GM12878 (cell line): Measurements from ENCODE around the gene HBQ1. TPM values are rescaled to one million over a fixed set of nuclear protein-coding genes. Genes with fewer than 3 reads are reported as not detected.

Experiments used
- ATAC-seq: fragments of 200-7000 bp; cut with Tn5 transposase; 3 replicates; pipeline ENCODE4 v1.9.1; 2020; ENCODE audit warnings: mild to moderate bottlenecking, moderate library complexity
- BruUV-seq: library from RNA; stranded (reverse); fragments of 400-500 nt; replicated peaks from 2 replicates; lab custom pipeline; 2021; lab: Mats Ljungman, UMichigan
- CTCF ChIA-PET: fragments of 300-600 bp; sonication (Branson Sonifier 250); formaldehyde crosslinking; extraction: SDS; loops from one replicate; lab custom pipeline; 2021; ENCODE audit warnings: inconsistent platforms; lab: Yijun Ruan, JAX
- POLR2A ChIA-PET: fragments of 350-600 bp; formaldehyde crosslinking; extraction: SDS; loops from one replicate; lab custom pipeline; 2021; ENCODE audit warnings: inconsistent platforms; lab: Charles Lee
- RAD21 ChIA-PET: fragments of 300-600 bp; sonication (Branson Sonifier 250); formaldehyde crosslinking; loops from one replicate; lab custom pipeline; 2023; ENCODE audit warnings: antibody characterized with exemption; ENCODE audit not compliant: unreplicated experiment; lab: Charles Lee
- SMC1A ChIA-PET: fragments of 300-600 bp; sonication (Branson Sonifier 250); formaldehyde crosslinking; loops from one replicate; lab custom pipeline; 2023; ENCODE audit not compliant: unreplicated experiment, uncharacterized antibody; lab: Charles Lee
- DNase-seq: peaks from one replicate; pipeline ENCODE4 v3.0.0-alpha.2; 2011; ENCODE audit warnings: low read depth, low spot score
- FAIRE-seq: peaks from 3 replicates; lab custom pipeline; 2011; peaks lifted over from hg19 to GRCh38; lab: Jason Lieb, UNC
- H2AFZ ChIP-seq: 2 replicates; pipeline ENCODE4 v1.6.0; 2011; ENCODE audit warnings: low read depth, low read length, control low read depth; ENCODE audit not compliant: control insufficient read depth
- H3K27ac ChIP-seq: 2 replicates; pipeline ENCODE4 v1.5.1; 2011; ENCODE audit warnings: control low read depth; ENCODE audit not compliant: control insufficient read depth, insufficient read depth
- H3K27me3 ChIP-seq, 2 experiments: replicated peaks in 1 of 2; 2 replicates each; pipeline versions ENCODE4 v1.6.0 to v1.6.1; 2011; ENCODE audit warnings: low read length in 1 of 2; ENCODE audit not compliant: control insufficient read depth in 2 of 2, insufficient read depth in 2 of 2
- H3K36me3 ChIP-seq, 2 experiments: 2 replicates each; pipeline ENCODE4 v1.5.1; 2011; ENCODE audit warnings: low read length in 1 of 2; ENCODE audit not compliant: control insufficient read depth in 2 of 2, insufficient read depth in 2 of 2
- H3K4me1 ChIP-seq: 2 replicates; pipeline ENCODE4 v1.6.1; 2011; ENCODE audit warnings: mild to moderate bottlenecking, low read length, moderate library complexity, mixed read lengths; ENCODE audit not compliant: control insufficient read depth, insufficient read depth
- H3K4me2 ChIP-seq: 2 replicates; pipeline ENCODE4 v1.6.0; 2011; ENCODE audit warnings: control low read depth; ENCODE audit not compliant: control insufficient read depth, insufficient read depth
- H3K4me3 ChIP-seq: fragments of 200-600 bp; sonication (generic); 2 replicates; pipeline ENCODE4 v1.5.1; 2016
- H3K79me2 ChIP-seq: 2 replicates; pipeline ENCODE4 v1.6.0; 2011; ENCODE audit warnings: low read length; ENCODE audit not compliant: control insufficient read depth, insufficient read depth
- H3K9ac ChIP-seq: 2 replicates; pipeline ENCODE4 v1.8.0; 2011; ENCODE audit warnings: low read length, control low read depth, mixed read lengths; ENCODE audit not compliant: control insufficient read depth, insufficient read depth
- H3K9me3 ChIP-seq: replicated peaks from 3 replicates; pipeline ENCODE4 v1.5.1; 2011; ENCODE audit warnings: mild to moderate bottlenecking, low read length; ENCODE audit not compliant: control insufficient read depth, insufficient read depth
- H4K20me1 ChIP-seq: 2 replicates; pipeline ENCODE4 v1.6.0; 2011; ENCODE audit not compliant: control insufficient read depth, insufficient read depth
- JUND ChIP-seq: IDR thresholded peaks from 2 replicates; pipeline ENCODE4 v1.6.1; 2012; ENCODE audit warnings: low read depth, mild to moderate bottlenecking, low read length, improper control_type of control experiment, moderate library complexity
- SREBF1 ChIP-seq: IDR thresholded peaks from 2 replicates; pipeline ENCODE4 v1.6.1; 2012; ENCODE audit warnings: mild to moderate bottlenecking, low read length
- SRF ChIP-seq, 2 experiments: IDR thresholded peaks; 2 replicates each; pipeline ENCODE4 v1.6.1; 2011; ENCODE audit warnings: low read depth in 2 of 2, low read length in 2 of 2, mild to moderate bottlenecking in 1 of 2, moderate library complexity in 1 of 2
- TBL1XR1 ChIP-seq: IDR thresholded peaks from 2 replicates; pipeline ENCODE4 v1.6.1; 2012; ENCODE audit warnings: low read depth, low read length, improper control_type of control experiment
- ZNF622 ChIP-seq: fragments of 450-650 bp; IDR thresholded peaks from 2 replicates; pipeline ENCODE4 v1.6.1; 2017; ENCODE audit warnings: mild to moderate bottlenecking, inconsistent platforms
- WGBS: methylation state at CpG from one replicate; pipeline ENCODE4 v1.1.6; 2016; ENCODE audit warnings: low lambda C conversion rate; ENCODE audit not compliant: insufficient replicate concordance, insufficient coverage; ENCODE audit errors: missing lambda C conversion rate; 5-methylcytosine and 5-hydroxymethylcytosine counted together
- in situ Hi-C: fragments of 300-500 bp; cut with MboI; formaldehyde crosslinking; loops from 9 replicates; pipeline ENCODE4 v1.14.3; 2018; ENCODE audit warnings: mixed read lengths
- intact Hi-C: fragments of 100-400 bp; cut with micrococcal nuclease; formaldehyde crosslinking; loops from one replicate; pipeline ENCODE4 v1.14.2; 2022; ENCODE audit not compliant: unreplicated experiment
- polyA plus RNA-seq, 11 experiments: library from polyadenylated mRNA; depleted of rRNA in 4 of 11; unstranded in 6 of 11; stranded (reverse) in 5 of 11; fragments of >200 nt; fragmentation: Nextera tagmentation in 4 of 11; fragmentation: Illumina TruSeq in 1 of 11; extraction: Ambion mirVana in 4 of 11; extraction: Trizol in 1 of 11; gene quantifications; 1 replicate in 1 of 11; 2 replicates in 10 of 11; pipeline versions ENCODE4 v1.2.1 to v1.2.3, GENCODE V29; 2011 to 2016; ENCODE audit warnings: inconsistent platforms in 2 of 11, missing spikeins in 2 of 11, low read depth in 1 of 11
- total RNA-seq, 4 experiments: library from RNA; depleted of rRNA in 3 of 4; stranded (reverse); fragments of >200 nt in 3 of 4; fragmentation: Illumina TruSeq in 1 of 4; extraction: Trizol in 1 of 4; gene quantifications; 2 replicates each; pipeline versions ENCODE4 v1.2.1 to v1.2.3, GENCODE V29; 2013 to 2021
- TF ChIP-seq, protein P1 (sequence below), 3 experiments: IDR thresholded peaks in 2 of 3; conservative IDR thresholded peaks in 1 of 3; 2 replicates each; pipeline ENCODE4 v1.5.1; 2011; ENCODE audit warnings: low read depth in 3 of 3, low read length in 3 of 3, mild to moderate bottlenecking in 3 of 3, control low read depth in 2 of 3, moderate library complexity in 2 of 3, inconsistent platforms in 1 of 3, mixed read lengths in 1 of 3; ENCODE audit not compliant: control insufficient read depth in 2 of 3, insufficient read depth in 1 of 3; ENCODE audit errors: extremely low read depth in 1 of 3
- TF ChIP-seq, protein P2 (sequence below): IDR thresholded peaks from 2 replicates; pipeline ENCODE4 v1.6.1; 2011; ENCODE audit warnings: mild to moderate bottlenecking, low read depth, low read length, moderate library complexity; ENCODE audit not compliant: insufficient replicate concordance
- TF ChIP-seq, protein P3 (sequence below): fragments of 450-650 bp; IDR thresholded peaks from 2 replicates; pipeline ENCODE4 v1.6.1; 2017; ENCODE audit warnings: mild to moderate bottlenecking, moderate library complexity

Gene HBQ1
- total and polyA plus RNA-seq, 10 of the 15 experiments (the other 5 are each of a cell fraction or from before 2014, with no cell fraction given): not detected

DNA sequence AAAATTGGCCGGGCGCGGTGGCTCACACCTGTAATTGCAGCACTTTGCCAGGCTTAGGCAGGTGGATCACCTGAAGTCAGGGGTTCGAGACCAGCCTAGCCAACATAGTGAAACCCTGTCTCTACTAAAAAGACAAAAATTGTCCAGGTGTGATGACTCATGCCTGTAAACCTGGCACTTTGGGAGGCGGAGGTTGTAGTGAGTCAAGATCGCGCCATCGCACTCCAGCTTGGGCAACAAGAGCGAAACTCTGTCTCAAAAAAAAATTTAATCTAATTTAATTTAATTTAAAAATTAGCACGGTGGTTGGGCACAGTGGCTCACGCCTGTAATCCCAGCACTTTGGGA is 1.6 kb upstream of the HBQ1 start (continued):
- TF ChIP-seq, protein P1, sequence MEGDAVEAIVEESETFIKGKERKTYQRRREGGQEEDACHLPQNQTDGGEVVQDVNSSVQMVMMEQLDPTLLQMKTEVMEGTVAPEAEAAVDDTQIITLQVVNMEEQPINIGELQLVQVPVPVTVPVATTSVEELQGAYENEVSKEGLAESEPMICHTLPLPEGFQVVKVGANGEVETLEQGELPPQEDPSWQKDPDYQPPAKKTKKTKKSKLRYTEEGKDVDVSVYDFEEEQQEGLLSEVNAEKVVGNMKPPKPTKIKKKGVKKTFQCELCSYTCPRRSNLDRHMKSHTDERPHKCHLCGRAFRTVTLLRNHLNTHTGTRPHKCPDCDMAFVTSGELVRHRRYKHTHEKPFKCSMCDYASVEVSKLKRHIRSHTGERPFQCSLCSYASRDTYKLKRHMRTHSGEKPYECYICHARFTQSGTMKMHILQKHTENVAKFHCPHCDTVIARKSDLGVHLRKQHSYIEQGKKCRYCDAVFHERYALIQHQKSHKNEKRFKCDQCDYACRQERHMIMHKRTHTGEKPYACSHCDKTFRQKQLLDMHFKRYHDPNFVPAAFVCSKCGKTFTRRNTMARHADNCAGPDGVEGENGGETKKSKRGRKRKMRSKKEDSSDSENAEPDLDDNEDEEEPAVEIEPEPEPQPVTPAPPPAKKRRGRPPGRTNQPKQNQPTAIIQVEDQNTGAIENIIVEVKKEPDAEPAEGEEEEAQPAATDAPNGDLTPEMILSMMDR (IDR thresholded peaks at IDR 0.05 in 2 of 3, conservative IDR thresholded peaks at IDR 0.05 in 1 of 3; ENCODE audit: control insufficient read depth in 2 of 3, extremely low read depth in 1 of 3, insufficient read depth in 1 of 3, low read depth in 3 of 3, low read length in 3 of 3): no peak
- TF ChIP-seq, protein P2, sequence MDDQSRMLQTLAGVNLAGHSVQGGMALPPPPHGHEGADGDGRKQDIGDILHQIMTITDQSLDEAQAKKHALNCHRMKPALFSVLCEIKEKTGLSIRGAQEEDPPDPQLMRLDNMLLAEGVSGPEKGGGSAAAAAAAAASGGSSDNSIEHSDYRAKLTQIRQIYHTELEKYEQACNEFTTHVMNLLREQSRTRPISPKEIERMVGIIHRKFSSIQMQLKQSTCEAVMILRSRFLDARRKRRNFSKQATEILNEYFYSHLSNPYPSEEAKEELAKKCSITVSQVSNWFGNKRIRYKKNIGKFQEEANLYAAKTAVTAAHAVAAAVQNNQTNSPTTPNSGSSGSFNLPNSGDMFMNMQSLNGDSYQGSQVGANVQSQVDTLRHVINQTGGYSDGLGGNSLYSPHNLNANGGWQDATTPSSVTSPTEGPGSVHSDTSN: no peak
- TF ChIP-seq SREBF1: no peak

DNA sequence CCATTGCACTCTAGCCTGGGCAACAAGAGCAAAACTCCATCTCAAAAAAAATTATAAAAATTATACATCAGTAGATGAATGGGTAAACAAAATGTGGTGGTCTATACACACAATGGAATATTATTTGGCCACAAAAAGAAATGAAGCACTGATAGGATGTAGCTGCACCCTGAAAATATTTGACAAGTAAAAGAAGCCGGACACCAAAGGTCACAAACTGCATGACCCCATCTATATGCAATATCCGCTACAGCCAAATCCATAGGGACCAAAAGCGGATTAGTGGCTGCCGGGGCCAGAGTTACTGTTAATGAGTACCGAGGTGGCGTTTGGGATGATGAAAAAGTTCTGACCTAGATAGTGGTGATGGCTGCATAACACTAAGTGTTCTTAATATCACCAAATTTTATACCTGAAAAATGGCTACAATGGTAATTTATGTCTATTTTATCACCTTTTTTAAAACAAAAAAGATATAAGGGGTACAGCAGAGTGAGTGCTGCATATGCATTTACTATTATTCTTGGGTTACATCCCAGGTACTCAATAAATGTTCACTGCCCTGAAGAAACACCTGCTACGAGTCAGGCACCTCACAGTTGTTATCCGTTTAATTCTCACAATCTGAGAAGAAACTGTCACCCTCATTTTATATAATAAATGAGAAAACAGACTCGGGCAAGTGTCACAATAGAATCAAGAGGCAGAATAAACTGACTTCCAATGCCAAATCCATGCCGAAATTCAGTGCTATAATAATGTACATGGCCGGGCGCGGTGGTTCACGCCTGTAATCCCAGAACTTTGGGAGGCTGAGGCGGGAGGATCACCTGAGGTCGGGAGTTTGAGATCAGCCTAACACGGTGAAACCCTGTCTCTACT is 807 bp upstream of the HBQ1 start:
- ChIA-PET RAD21 (no interaction called here), POLR2A (no interaction called here), CTCF (interaction anchor here (1.0 to 1.5 kb wide), 2 partner anchors 72 to 75 kb away, joined by 3 to 5 read pairs; no protein-coding TSS in a partner anchor), SMC1A (no interaction called here)
- Histone ChIP-seq H3K4me2 (no peak overlapping the region), H3K27ac (no peak overlapping the region), H3K9ac (no peak overlapping the region), H2AFZ (no peak overlapping the region), H3K4me3 (no peak overlapping the region), H4K20me1 (no peaks in the 10 kb centered on the region), H3K9me3 (no peaks in the 10 kb centered on the region), H3K36me3 (no peaks in the 10 kb centered on the region), H3K79me2 (no peaks in the 10 kb centered on the region), H3K4me1 (peaks cover 8% of the 10 kb centered on the region; the same call in 1 of the 2 replicates), H3K27me3 (peaks cover 6 to 8% of the 10 kb centered on the region in 2 experiments)
- FAIRE-seq: no peak
- no peak for TF ChIP-seq ZNF622
- TF ChIP-seq SRF (IDR thresholded peaks at IDR 0.05; ENCODE audit: low read depth in 2 of 2, low read length in 2 of 2): no peak
- TF ChIP-seq, protein P3, sequence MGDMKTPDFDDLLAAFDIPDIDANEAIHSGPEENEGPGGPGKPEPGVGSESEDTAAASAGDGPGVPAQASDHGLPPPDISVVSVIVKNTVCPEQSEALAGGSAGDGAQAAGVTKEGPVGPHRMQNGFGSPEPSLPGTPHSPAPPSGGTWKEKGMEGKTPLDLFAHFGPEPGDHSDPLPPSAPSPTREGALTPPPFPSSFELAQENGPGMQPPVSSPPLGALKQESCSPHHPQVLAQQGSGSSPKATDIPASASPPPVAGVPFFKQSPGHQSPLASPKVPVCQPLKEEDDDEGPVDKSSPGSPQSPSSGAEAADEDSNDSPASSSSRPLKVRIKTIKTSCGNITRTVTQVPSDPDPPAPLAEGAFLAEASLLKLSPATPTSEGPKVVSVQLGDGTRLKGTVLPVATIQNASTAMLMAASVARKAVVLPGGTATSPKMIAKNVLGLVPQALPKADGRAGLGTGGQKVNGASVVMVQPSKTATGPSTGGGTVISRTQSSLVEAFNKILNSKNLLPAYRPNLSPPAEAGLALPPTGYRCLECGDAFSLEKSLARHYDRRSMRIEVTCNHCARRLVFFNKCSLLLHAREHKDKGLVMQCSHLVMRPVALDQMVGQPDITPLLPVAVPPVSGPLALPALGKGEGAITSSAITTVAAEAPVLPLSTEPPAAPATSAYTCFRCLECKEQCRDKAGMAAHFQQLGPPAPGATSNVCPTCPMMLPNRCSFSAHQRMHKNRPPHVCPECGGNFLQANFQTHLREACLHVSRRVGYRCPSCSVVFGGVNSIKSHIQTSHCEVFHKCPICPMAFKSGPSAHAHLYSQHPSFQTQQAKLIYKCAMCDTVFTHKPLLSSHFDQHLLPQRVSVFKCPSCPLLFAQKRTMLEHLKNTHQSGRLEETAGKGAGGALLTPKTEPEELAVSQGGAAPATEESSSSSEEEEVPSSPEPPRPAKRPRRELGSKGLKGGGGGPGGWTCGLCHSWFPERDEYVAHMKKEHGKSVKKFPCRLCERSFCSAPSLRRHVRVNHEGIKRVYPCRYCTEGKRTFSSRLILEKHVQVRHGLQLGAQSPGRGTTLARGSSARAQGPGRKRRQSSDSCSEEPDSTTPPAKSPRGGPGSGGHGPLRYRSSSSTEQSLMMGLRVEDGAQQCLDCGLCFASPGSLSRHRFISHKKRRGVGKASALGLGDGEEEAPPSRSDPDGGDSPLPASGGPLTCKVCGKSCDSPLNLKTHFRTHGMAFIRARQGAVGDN: no peak
- TF ChIP-seq JUND: no peak
- TF ChIP-seq TBL1XR1: no peak
- WGBS: 87% methylated on average over 17 of the region's 17 CpGs
- in situ Hi-C loops (loop anchor here (5.0 kb wide), 1 partner anchor 72 kb away; no protein-coding TSS in a partner anchor), intact Hi-C loops (loop anchor here (2.0 kb wide), 2 partner anchors 63 to 73 kb away; no protein-coding TSS in a partner anchor)
- no TSS peak for BruUV-seq
- no peak for ATAC-seq
- no peak for DNase-seq
